ENCODE results near the gene MAML3.

The MAML3 gene

GRCh38 chr4:139865537-139865936 is 288.4 kb downstream of the MAML3 start:
- TF ChIP-seq GATA2 (IDR thresholded peaks at IDR 0.05; ENCODE audit: low read depth, low read length) (no peak), GATA3 (IDR thresholded peaks at IDR 0.05; ENCODE audit: low read depth, low read length) (no peak)

GRCh38 chr4:139863531-139863930 is 290.5 kb downstream of the MAML3 start:
- TF ChIP-seq GATA3 (IDR thresholded peaks at IDR 0.05; ENCODE audit: low read depth, low read length) = no peak
- no peak for TF ChIP-seq GATA2 (IDR thresholded peaks at IDR 0.05; ENCODE audit: low read depth, low read length)

GRCh38 chr4:139861471-139861870 is 292.5 kb downstream of the MAML3 start:
- no peak for TF ChIP-seq GATA3 (IDR thresholded peaks at IDR 0.05; ENCODE audit: low read depth, low read length)
- no peak for TF ChIP-seq GATA2 (IDR thresholded peaks at IDR 0.05; ENCODE audit: low read depth, low read length)

GRCh38 chr4:139860435-139861024 is 293.5 kb downstream of the MAML3 start:
- no peak for TF ChIP-seq GATA2 (IDR thresholded peaks at IDR 0.05; ENCODE audit: low read depth, low read length)
- TF ChIP-seq GATA3 (IDR thresholded peaks at IDR 0.05; ENCODE audit: low read depth, low read length) = no peak

DNA sequence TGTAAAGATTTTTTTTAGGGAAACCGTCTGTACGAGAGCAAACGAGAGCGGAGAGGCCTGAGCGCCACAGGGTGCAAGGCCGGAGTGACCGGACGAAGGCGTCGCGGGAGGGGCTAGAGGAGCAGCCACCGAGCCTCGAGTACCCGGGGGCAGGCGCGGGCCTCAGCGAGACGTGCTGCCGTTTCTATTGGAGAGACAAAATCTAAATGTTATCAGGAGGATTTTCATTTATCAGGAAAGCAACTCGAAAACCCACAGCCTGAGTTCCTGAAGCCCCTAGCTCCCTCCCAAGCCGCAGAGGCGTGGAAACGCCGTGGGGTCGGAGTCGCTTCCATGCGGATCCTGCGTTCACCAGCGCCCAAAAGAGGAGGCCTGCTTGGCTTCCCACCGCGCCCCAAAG is 294.1 kb downstream of the MAML3 start:
- TF ChIP-seq GATA2 (IDR thresholded peaks at IDR 0.05; ENCODE audit: low read depth, low read length) = no peak
- TF ChIP-seq GATA3 (IDR thresholded peaks at IDR 0.05; ENCODE audit: low read depth, low read length) = no peak

DNA sequence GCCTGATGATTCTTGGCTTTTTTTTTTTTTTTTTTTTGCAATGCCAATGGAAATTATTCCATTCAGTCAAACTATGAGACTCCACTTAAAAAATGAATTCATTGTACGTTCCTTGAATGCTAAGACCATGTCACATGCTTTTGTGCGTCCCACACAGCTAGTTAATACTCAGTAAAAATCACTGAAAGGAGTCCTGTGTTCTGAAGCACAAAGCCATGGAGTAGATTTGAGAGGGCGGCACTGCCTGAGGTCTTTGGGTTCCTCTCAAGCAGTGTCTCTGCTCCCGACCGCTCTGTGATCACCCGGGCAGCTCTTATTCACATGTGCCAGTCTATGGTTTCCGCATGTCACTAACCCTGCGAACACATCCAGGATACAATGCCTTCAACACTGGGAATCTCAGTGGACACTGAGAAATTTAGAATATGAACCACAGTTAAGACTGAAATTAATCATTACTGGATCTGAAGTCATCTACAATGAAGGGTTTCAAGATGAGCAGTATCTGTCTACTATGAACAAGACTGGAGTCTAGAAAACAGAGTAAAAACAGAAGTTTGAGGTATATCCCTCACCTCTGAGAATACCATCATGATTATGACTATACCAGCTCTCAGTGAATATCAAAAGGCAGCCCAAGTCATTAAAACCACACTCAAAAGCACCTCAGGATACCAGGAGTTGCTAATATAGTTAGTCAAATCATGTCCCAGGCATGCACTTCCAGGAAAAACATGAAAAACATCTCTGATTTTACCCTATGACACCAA is 295.4 kb downstream of the MAML3 start:
- TF ChIP-seq GATA3 (IDR thresholded peaks at IDR 0.05; ENCODE audit: low read depth, low read length) = no peak
- TF ChIP-seq GATA2 (IDR thresholded peaks at IDR 0.05; ENCODE audit: low read depth, low read length) = no peak

DNA sequence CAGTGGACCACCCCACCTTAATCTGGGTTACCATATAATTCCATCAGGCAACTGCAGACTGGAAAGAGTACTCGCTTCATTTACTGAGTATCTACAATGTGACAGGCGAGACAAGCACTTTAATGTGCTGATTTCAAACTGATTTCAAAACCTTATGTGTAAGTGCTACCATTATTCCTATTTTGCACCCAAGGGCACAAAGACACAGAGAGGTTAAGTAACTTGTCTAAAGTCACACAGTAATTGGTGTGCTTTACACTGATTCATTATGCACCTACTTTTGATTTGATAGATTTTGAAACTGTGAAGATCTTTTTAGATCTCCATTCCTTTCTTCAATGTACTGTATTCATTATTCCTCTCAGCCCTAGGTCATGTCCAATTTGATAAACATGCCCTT is 296.0 kb downstream of the MAML3 start:
- TF ChIP-seq GATA2 (IDR thresholded peaks at IDR 0.05; ENCODE audit: low read depth, low read length) (no peak), GATA3 (IDR thresholded peaks at IDR 0.05; ENCODE audit: low read depth, low read length) (no peak)

DNA sequence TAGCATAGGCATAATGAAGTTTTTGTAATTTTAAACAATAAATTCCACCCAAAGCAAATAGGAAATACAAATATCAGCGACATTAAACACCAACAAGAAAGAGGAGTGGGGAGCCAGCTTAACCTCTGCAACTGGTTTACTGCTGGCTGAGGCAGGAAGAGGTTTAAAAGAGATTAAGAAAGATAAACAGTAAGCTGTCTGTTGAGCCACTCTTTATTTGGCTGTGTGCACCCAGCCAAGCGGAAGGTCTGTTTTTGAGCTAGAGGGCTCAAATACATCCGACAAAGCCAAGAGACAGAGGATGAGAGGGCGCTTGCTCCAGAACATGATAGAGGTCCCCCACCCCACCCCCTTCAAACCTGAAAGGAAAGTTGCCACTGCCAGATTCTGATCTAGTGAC is 297.0 kb downstream of the MAML3 start:
- no peak for TF ChIP-seq GATA3 (IDR thresholded peaks at IDR 0.05; ENCODE audit: low read depth, low read length)
- TF ChIP-seq GATA2 (IDR thresholded peaks at IDR 0.05; ENCODE audit: low read depth, low read length) = peak; percentile 87

GRCh38 chr4:139854668-139855403 is 299.1 kb downstream of the MAML3 start:
- TF ChIP-seq GATA3 (IDR thresholded peaks at IDR 0.05; ENCODE audit: low read depth, low read length) (no peak), GATA2 (IDR thresholded peaks at IDR 0.05; ENCODE audit: low read depth, low read length) (no peak)

GRCh38 chr4:139853309-139853708 is 300.7 kb downstream of the MAML3 start:
- TF ChIP-seq GATA3 (IDR thresholded peaks at IDR 0.05; ENCODE audit: low read depth, low read length) (no peak), GATA2 (IDR thresholded peaks at IDR 0.05; ENCODE audit: low read depth, low read length) (no peak)

GRCh38 chr4:139852612-139853269 is 301.2 kb downstream of the MAML3 start:
- TF ChIP-seq GATA2 (IDR thresholded peaks at IDR 0.05; ENCODE audit: low read depth, low read length) (no peak), GATA3 (IDR thresholded peaks at IDR 0.05; ENCODE audit: low read depth, low read length) (no peak)

DNA sequence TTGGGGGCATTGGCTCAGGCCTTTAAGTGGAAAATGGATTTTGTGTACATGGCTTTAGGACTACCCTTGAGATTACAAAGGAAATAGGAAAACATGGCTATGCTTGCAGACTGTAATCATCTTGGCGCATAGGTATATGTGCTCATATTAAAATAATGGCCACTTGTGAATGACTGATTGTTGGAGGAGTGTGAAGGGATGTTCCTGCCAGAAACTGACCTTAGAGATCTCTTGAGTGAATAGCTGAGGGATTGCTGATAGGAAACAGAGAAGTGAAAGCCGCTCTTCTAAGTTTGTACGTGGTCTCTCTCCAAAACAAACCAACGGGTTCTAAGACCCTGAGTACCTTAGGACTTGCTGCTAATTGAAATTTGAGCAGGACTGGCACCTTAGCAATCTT is 302.3 kb downstream of the MAML3 start:
- TF ChIP-seq GATA2 (IDR thresholded peaks at IDR 0.05; ENCODE audit: low read depth, low read length) = no peak
- TF ChIP-seq GATA3 (IDR thresholded peaks at IDR 0.05; ENCODE audit: low read depth, low read length) = no peak

DNA sequence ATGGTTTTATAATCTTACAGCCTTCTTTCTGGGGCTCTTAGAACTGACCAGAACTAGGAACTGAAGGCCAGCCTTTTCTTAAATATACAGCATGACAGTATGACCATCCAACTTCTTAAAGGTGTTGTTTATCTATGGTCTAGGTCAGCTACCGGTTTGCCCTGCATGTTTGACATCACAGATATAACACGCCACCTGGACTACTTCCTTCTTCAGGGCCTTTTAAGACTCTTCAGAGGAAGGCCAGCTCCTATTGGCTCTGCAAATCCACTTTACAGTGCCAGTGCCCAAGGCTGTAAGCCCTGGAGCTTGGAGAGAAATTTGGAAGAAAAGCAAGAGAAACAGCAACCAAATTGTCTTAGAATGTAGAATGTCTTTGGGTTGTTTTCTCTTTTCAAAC is 302.9 kb downstream of the MAML3 start:
- no peak for TF ChIP-seq GATA3 (IDR thresholded peaks at IDR 0.05; ENCODE audit: low read depth, low read length)
- no peak for TF ChIP-seq GATA2 (IDR thresholded peaks at IDR 0.05; ENCODE audit: low read depth, low read length)

DNA sequence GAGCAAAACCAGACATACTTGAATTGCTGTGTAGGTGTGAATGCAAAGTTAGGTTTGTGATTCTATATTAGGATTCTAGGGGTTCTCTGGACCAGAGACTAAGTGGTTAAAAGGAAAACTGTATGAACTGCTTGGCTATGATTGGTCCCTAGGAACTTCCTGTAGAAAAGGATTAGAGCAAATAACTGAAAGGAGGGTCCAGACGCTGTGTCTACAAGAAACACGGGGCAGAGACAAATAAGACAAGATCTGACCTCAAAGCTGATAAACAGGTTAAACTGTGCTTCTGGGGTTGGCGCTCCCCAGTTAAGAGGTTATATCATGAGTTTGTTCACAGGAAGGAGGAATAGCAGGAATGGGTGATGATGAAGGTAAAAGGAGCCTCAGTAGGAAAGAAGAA is 304.8 kb downstream of the MAML3 start:
- peak; percentile 40; the same call in 1 of the 2 replicates for TF ChIP-seq GATA2 (IDR thresholded peaks at IDR 0.05; ENCODE audit: low read depth, low read length)
- no peak for TF ChIP-seq GATA3 (IDR thresholded peaks at IDR 0.05; ENCODE audit: low read depth, low read length)
